OCI-M2 (cell line): ENCODE results near the gene TMEM132E.

Source experiments
- DNase-seq: peaks from one replicate; lab custom pipeline; 2025; ENCODE audit not compliant: unreplicated experiment; lab: John Stamatoyannopoulos, UW

Gene TMEM132E

GRCh38 chr17:34567691-34568465, 11.5 kb upstream of the TMEM132E start:
- DNase-seq, result no peak

GRCh38 chr17:34568953-34569352, 10.4 kb upstream of the TMEM132E start:
- no peak for DNase-seq

GRCh38 chr17:34569591-34569990, 9.8 kb upstream of the TMEM132E start:
- no peak for DNase-seq

- DNase-seq, result no peak
Observed at GRCh38 chr17:34570506-34570905, 8.9 kb upstream of the TMEM132E start.

GRCh38 chr17:34571428-34572130, 7.8 kb upstream of the TMEM132E start:
- no peak for DNase-seq

- no peak for DNase-seq
Observed at GRCh38 chr17:34572483-34572882, 6.9 kb upstream of the TMEM132E start.

- DNase-seq, result no peak
Observed at GRCh38 chr17:34575182-34575581, 4.2 kb upstream of the TMEM132E start.

GRCh38 chr17:34578016-34578415, 1.4 kb upstream of the TMEM132E start:
- no peak for DNase-seq

- DNase-seq, result no peak
Observed at GRCh38 chr17:34578656-34579016, 746 bp upstream of the TMEM132E start.

- no peak for DNase-seq
Observed at GRCh38 chr17:34579979-34580684, 750 bp downstream of the TMEM132E start.

- DNase-seq, result no peak
Observed at GRCh38 chr17:34580685-34581445, 1.5 kb downstream of the TMEM132E start.

- DNase-seq, result no peak
Observed at GRCh38 chr17:34581446-34582184, 2.2 kb downstream of the TMEM132E start.

GRCh38 chr17:34582185-34582900, 3.0 kb downstream of the TMEM132E start:
- DNase-seq, result no peak

GRCh38 chr17:34582901-34583245, 3.5 kb downstream of the TMEM132E start:
- DNase-seq, result no peak

GRCh38 chr17:34584805-34585416, 5.5 kb downstream of the TMEM132E start:
- no peak for DNase-seq

- no peak for DNase-seq
Observed at GRCh38 chr17:34586346-34586846, 7.0 kb downstream of the TMEM132E start.

GRCh38 chr17:34588266-34588665, 8.9 kb downstream of the TMEM132E start:
- DNase-seq, result no peak

GRCh38 chr17:34589120-34589965, 10.0 kb downstream of the TMEM132E start:
- DNase-seq, result no peak
